ENCODE data around the gene VAC14. TPM values are rescaled to one million over a fixed set of nuclear protein-coding genes. Genes with fewer than 3 reads are reported as not detected.

VAC14 gene
- total and polyA plus RNA-seq, 4 donors = 19.8 to 25.0 (median 24.7) TPM

- H3K9me3 ChIP-seq (ENCODE audit: control insufficient read depth, low read length) = no peaks in the 10 kb centered on the region
- H3K36me3 ChIP-seq (ENCODE audit: control insufficient read depth in 1 of 2, insufficient read depth in 2 of 2, low read length in 1 of 2) = no peaks in the 10 kb centered on the region
- H3K4me3 ChIP-seq (ENCODE audit: low read length in 2 of 2) = no peak overlapping the region
- peak overlapping the region; percentile 95 to 96 for H3K27ac ChIP-seq (ENCODE audit: low read depth in 1 of 2, low read length in 2 of 2)
- no peak for DNase-seq
- WGBS, 2 donors = 57 to 68% methylated on average over 3 of the region's 3 CpGs
- no peaks in the 10 kb centered on the region for H3K27me3 ChIP-seq (ENCODE audit: control insufficient read depth in 1 of 2, insufficient read depth in 2 of 2, low read length in 1 of 2)
- intact Hi-C loops (cut with DNase I) = loop anchor here in 1 of 2 donors (5.0 kb wide), 1 partner anchor 46 kb away; no protein-coding TSS in a partner anchor
- peaks cover 0 to 4% of the 10 kb centered on the region in 2 donors for H3K4me1 ChIP-seq (ENCODE audit: control insufficient read depth in 1 of 2, insufficient read depth in 2 of 2, low read length in 2 of 2)
- no peak for ATAC-seq (ENCODE audit: low FRiP score)
Observed at GRCh38 chr16:70701036-70701435, 99.9 kb downstream of the VAC14 start.

GRCh38 chr16:70700101-70701020, 100.6 kb downstream of the VAC14 start:
- Histone ChIP-seq H3K4me1 (ENCODE audit: control insufficient read depth in 1 of 2, insufficient read depth in 2 of 2, low read length in 2 of 2) (peaks cover 0 to 4% of the 10 kb centered on the region in 2 donors), H3K27ac (ENCODE audit: low read depth in 1 of 2, low read length in 2 of 2) (peak overlapping the region; percentile 95 to 96), H3K36me3 (ENCODE audit: control insufficient read depth in 1 of 2, insufficient read depth in 2 of 2, low read length in 1 of 2) (no peaks in the 10 kb centered on the region), H3K9me3 (ENCODE audit: control insufficient read depth, low read length) (no peaks in the 10 kb centered on the region), H3K27me3 (ENCODE audit: control insufficient read depth in 1 of 2, insufficient read depth in 2 of 2, low read length in 1 of 2) (no peaks in the 10 kb centered on the region), H3K4me3 (ENCODE audit: low read length in 2 of 2) (no peak overlapping the region)
- intact Hi-C loops (cut with DNase I) = loop anchor here in 1 of 2 donors (5.0 kb wide), 1 partner anchor 47 kb away; no protein-coding TSS in a partner anchor
- 38 to 42% methylated on average over 30 of the region's 30 CpGs for WGBS, 2 donors
- DNase-seq = peak; percentile 84 to 93
- peak; percentile 72 for ATAC-seq (ENCODE audit: low FRiP score)

- Histone ChIP-seq H3K36me3 (ENCODE audit: control insufficient read depth in 1 of 2, insufficient read depth in 2 of 2, low read length in 1 of 2) (no peaks in the 10 kb centered on the region), H3K9me3 (ENCODE audit: control insufficient read depth, low read length) (no peaks in the 10 kb centered on the region), H3K4me1 (ENCODE audit: control insufficient read depth in 1 of 2, insufficient read depth in 2 of 2, low read length in 2 of 2) (peaks cover 0 to 4% of the 10 kb centered on the region in 2 donors), H3K4me3 (ENCODE audit: low read length in 2 of 2) (no peak overlapping the region), H3K27ac (ENCODE audit: low read depth in 1 of 2, low read length in 2 of 2) (peak overlapping the region; percentile 18 to 95), H3K27me3 (ENCODE audit: control insufficient read depth in 1 of 2, insufficient read depth in 2 of 2, low read length in 1 of 2) (no peaks in the 10 kb centered on the region)
- ATAC-seq (ENCODE audit: low FRiP score) (no peak), DNase-seq (no peak)
- intact Hi-C loops (cut with DNase I) = loop anchor here in 1 of 2 donors (5.0 kb wide), 1 partner anchor 48 kb away; no protein-coding TSS in a partner anchor
- WGBS, 2 donors = 92 to 93% methylated on average over 17 of the region's 17 CpGs
Observed at GRCh38 chr16:70699696-70700095, 101.3 kb downstream of the VAC14 start.

- ATAC-seq (ENCODE audit: low FRiP score) = no peak
- Histone ChIP-seq H3K4me3 (ENCODE audit: low read length in 2 of 2) (no peak overlapping the region), H3K9me3 (ENCODE audit: control insufficient read depth, low read length) (no peaks in the 10 kb centered on the region), H3K27ac (ENCODE audit: low read depth in 1 of 2, low read length in 2 of 2) (peak overlapping the region in 1 of 2 donors; percentile 95), H3K36me3 (ENCODE audit: control insufficient read depth in 1 of 2, insufficient read depth in 2 of 2, low read length in 1 of 2) (no peaks in the 10 kb centered on the region), H3K4me1 (ENCODE audit: control insufficient read depth in 1 of 2, insufficient read depth in 2 of 2, low read length in 2 of 2) (peaks cover 0 to 6% of the 10 kb centered on the region in 2 donors), H3K27me3 (ENCODE audit: control insufficient read depth in 1 of 2, insufficient read depth in 2 of 2, low read length in 1 of 2) (no peaks in the 10 kb centered on the region)
- DNase-seq = no peak
- intact Hi-C loops (cut with DNase I) = no loop called here
- WGBS, 2 donors = 92 to 95% methylated on average over 10 of the region's 10 CpGs
Observed at GRCh38 chr16:70698901-70699300, 102.1 kb downstream of the VAC14 start.

GRCh38 chr16:70697594-70698170, 103.3 kb downstream of the VAC14 start:
- ATAC-seq (ENCODE audit: low FRiP score) (no peak), DNase-seq (no peak)

GRCh38 chr16:70696952-70697593, 103.9 kb downstream of the VAC14 start:
- 15 to 21% methylated on average over 19 of the region's 19 CpGs for WGBS, 2 donors
- no peaks in the 10 kb centered on the region for H3K36me3 ChIP-seq (ENCODE audit: control insufficient read depth in 1 of 2, insufficient read depth in 2 of 2, low read length in 1 of 2)
- DNase-seq (no peak), ATAC-seq (ENCODE audit: low FRiP score) (no peak)
- intact Hi-C loops (cut with DNase I) = no loop called here
- H3K9me3 ChIP-seq (ENCODE audit: control insufficient read depth, low read length) = no peaks in the 10 kb centered on the region
- H3K4me1 ChIP-seq (ENCODE audit: control insufficient read depth in 1 of 2, insufficient read depth in 2 of 2, low read length in 2 of 2) = peaks cover 0 to 6% of the 10 kb centered on the region in 2 donors
- H3K4me3 ChIP-seq (ENCODE audit: low read length in 2 of 2) = no peak overlapping the region
- H3K27ac ChIP-seq (ENCODE audit: low read depth in 1 of 2, low read length in 2 of 2) = peak overlapping the region; percentile 6 to 10
- H3K27me3 ChIP-seq (ENCODE audit: control insufficient read depth in 1 of 2, insufficient read depth in 2 of 2, low read length in 1 of 2) = no peaks in the 10 kb centered on the region

More at GRCh38 chr16:70697594-70698170, 103.3 kb downstream of the VAC14 start:
- H3K36me3 ChIP-seq (ENCODE audit: control insufficient read depth in 1 of 2, insufficient read depth in 2 of 2, low read length in 1 of 2) = no peaks in the 10 kb centered on the region
- no peaks in the 10 kb centered on the region for H3K27me3 ChIP-seq (ENCODE audit: control insufficient read depth in 1 of 2, insufficient read depth in 2 of 2, low read length in 1 of 2)
- intact Hi-C loops (cut with DNase I) = no loop called here
- H3K27ac ChIP-seq (ENCODE audit: low read depth in 1 of 2, low read length in 2 of 2) = peak overlapping the region in 1 of 2 donors; percentile 6
- H3K9me3 ChIP-seq (ENCODE audit: control insufficient read depth, low read length) = no peaks in the 10 kb centered on the region
- H3K4me3 ChIP-seq (ENCODE audit: low read length in 2 of 2) = no peak overlapping the region
- 27 to 30% methylated on average over 13 to 14 of the region's 14 CpGs for WGBS, 2 donors
- peaks cover 0 to 6% of the 10 kb centered on the region in 2 donors for H3K4me1 ChIP-seq (ENCODE audit: control insufficient read depth in 1 of 2, insufficient read depth in 2 of 2, low read length in 2 of 2)

- Histone ChIP-seq H3K36me3 (ENCODE audit: control insufficient read depth in 1 of 2, insufficient read depth in 2 of 2, low read length in 1 of 2) (no peaks in the 10 kb centered on the region), H3K4me3 (ENCODE audit: low read length in 2 of 2) (no peak overlapping the region), H3K9me3 (ENCODE audit: control insufficient read depth, low read length) (no peaks in the 10 kb centered on the region), H3K27ac (ENCODE audit: low read depth in 1 of 2, low read length in 2 of 2) (peak overlapping the region in 1 of 2 donors; percentile 6), H3K4me1 (ENCODE audit: control insufficient read depth in 1 of 2, insufficient read depth in 2 of 2, low read length in 2 of 2) (peaks cover 0 to 6% of the 10 kb centered on the region in 2 donors), H3K27me3 (ENCODE audit: control insufficient read depth in 1 of 2, insufficient read depth in 2 of 2, low read length in 1 of 2) (no peaks in the 10 kb centered on the region)
- intact Hi-C loops (cut with DNase I) = no loop called here
- WGBS, 2 donors = 97% methylated on average over 8 of the region's 8 CpGs
- DNase-seq (no peak), ATAC-seq (ENCODE audit: low FRiP score) (no peak)
Observed at GRCh38 chr16:70696355-70696754, 104.6 kb downstream of the VAC14 start.

GRCh38 chr16:70695331-70696070, 105.5 kb downstream of the VAC14 start:
- ATAC-seq (ENCODE audit: low FRiP score) (no peak), DNase-seq (no peak)
- no peaks in the 10 kb centered on the region for H3K9me3 ChIP-seq (ENCODE audit: control insufficient read depth, low read length)
- no peaks in the 10 kb centered on the region for H3K27me3 ChIP-seq (ENCODE audit: control insufficient read depth in 1 of 2, insufficient read depth in 2 of 2, low read length in 1 of 2)
- 60 to 63% methylated on average over 13 to 14 of the region's 14 CpGs for WGBS, 2 donors
- peak overlapping the region in 1 of 2 donors; percentile 30 for H3K27ac ChIP-seq (ENCODE audit: low read depth in 1 of 2, low read length in 2 of 2)
- intact Hi-C loops (cut with DNase I) = no loop called here
- H3K36me3 ChIP-seq (ENCODE audit: control insufficient read depth in 1 of 2, insufficient read depth in 2 of 2, low read length in 1 of 2) = no peaks in the 10 kb centered on the region
- no peak overlapping the region for H3K4me3 ChIP-seq (ENCODE audit: low read length in 2 of 2)
- H3K4me1 ChIP-seq (ENCODE audit: control insufficient read depth in 1 of 2, insufficient read depth in 2 of 2, low read length in 2 of 2) = peaks cover 0 to 2% of the 10 kb centered on the region in 2 donors

All from aorta (tissue), 5 donors.